Caco-2 (cell line): ENCODE results near the gene WDR46. TPM values are rescaled to one million over a fixed set of nuclear protein-coding genes. Genes with fewer than 3 reads are reported as not detected.

Experiments
- BruUV-seq: library from RNA; stranded (reverse); fragments of 400-500 nt; replicated peaks from 2 replicates; lab custom pipeline; 2021; lab: Mats Ljungman, UMichigan
- CTCF ChIA-PET: fragments of 300-600 bp; sonication (Branson Sonifier 250); formaldehyde crosslinking; loops from one replicate; lab custom pipeline; 2022; ENCODE audit warnings: antibody characterized with exemption; lab: Charles Lee
- POLR2A ChIA-PET: fragments of 300-600 bp; sonication (Branson Sonifier 250); formaldehyde crosslinking; loops from one replicate; lab custom pipeline; 2022; ENCODE audit warnings: antibody characterized with exemption; lab: Charles Lee
- DNase-seq, 2 experiments: peaks; one replicate each; pipeline versions ENCODE4 v3.0.0 to v3.0.0-alpha.2; 2020 to 2022
- H3K27me3 ChIP-seq: replicated peaks from 2 replicates; pipeline ENCODE4 v1.6.0; 2011; ENCODE audit warnings: low read length; ENCODE audit not compliant: control insufficient read depth, insufficient read depth
- H3K36me3 ChIP-seq: 2 replicates; pipeline ENCODE4 v1.5.1; 2011; ENCODE audit warnings: low read length; ENCODE audit not compliant: control insufficient read depth, insufficient read depth
- H3K4me1 ChIP-seq: fragments of 250-450 bp; sonication (Bioruptor Pico); 2 replicates; pipeline ENCODE4 v1.5.1; 2020; ENCODE audit warnings: mild to moderate bottlenecking
- H3K4me3 ChIP-seq: 2 replicates; pipeline ENCODE4 v1.5.1; 2011; ENCODE audit warnings: low read depth, mild to moderate bottlenecking, control low read depth, low read length
- H3K9me3 ChIP-seq: fragments of 250-450 bp; sonication (Bioruptor Pico); 2 replicates; pipeline ENCODE4 v1.5.1; 2020; ENCODE audit warnings: mild to moderate bottlenecking, moderate library complexity
- H3K27ac Mint-ChIP-seq: one replicate; pipeline ENCODE4 v1.8.0; 2022; ENCODE audit warnings: mixed read lengths; ENCODE audit not compliant: unreplicated experiment
- H3K27me3 Mint-ChIP-seq: one replicate; pipeline ENCODE4 v1.8.0; 2022; ENCODE audit warnings: mixed read lengths; ENCODE audit not compliant: insufficient read depth, unreplicated experiment
- H3K36me3 Mint-ChIP-seq: one replicate; pipeline ENCODE4 v1.8.0; 2022; ENCODE audit warnings: mild to moderate bottlenecking, mixed read lengths; ENCODE audit not compliant: insufficient read depth, unreplicated experiment
- H3K4me1 Mint-ChIP-seq: one replicate; pipeline ENCODE4 v1.8.0; 2022; ENCODE audit warnings: low read depth, mixed read lengths; ENCODE audit not compliant: unreplicated experiment
- H3K4me3 Mint-ChIP-seq: one replicate; pipeline ENCODE4 v1.8.0; 2022; ENCODE audit warnings: mild to moderate bottlenecking, moderate library complexity, mixed read lengths; ENCODE audit not compliant: unreplicated experiment
- H3K9me3 Mint-ChIP-seq: one replicate; pipeline ENCODE4 v1.8.0; 2022; ENCODE audit warnings: mixed read lengths; ENCODE audit not compliant: unreplicated experiment
- CTCF ChIP-seq, 2 experiments: fragments of 200-600 bp in 1 of 2; IDR thresholded peaks; 1 replicate in 1 of 2; 2 replicates in 1 of 2; pipeline versions ENCODE4 v1.5.1 to v1.8.0; 2011 to 2022; ENCODE audit warnings: antibody characterized with exemption in 1 of 2, control low read depth in 1 of 2, inconsistent platforms in 1 of 2, low read depth in 1 of 2, low read length in 1 of 2, mild to moderate bottlenecking in 1 of 2, moderate library complexity in 1 of 2; ENCODE audit not compliant: insufficient read depth in 1 of 2, severe bottlenecking in 1 of 2, unreplicated experiment in 1 of 2
- intact Hi-C: fragments of 100-400 bp; cut with micrococcal nuclease; formaldehyde crosslinking; loops from one replicate; pipeline ENCODE4 v1.10.0; 2022; ENCODE audit not compliant: unreplicated experiment
- total RNA-seq: library from RNA; stranded (reverse); gene quantifications from 2 replicates; pipeline ENCODE4 v1.2.3, GENCODE V29; 2022

WDR46 gene
- total RNA-seq, 1 experiment from 2014 or later: 58.2 TPM

- Mint-ChIP-seq H3K4me3 (peak overlapping the region; percentile 85), H3K27ac (peak overlapping the region; percentile 75), H3K27me3 (no peaks in the 10 kb centered on the region), H3K9me3 (no peaks in the 10 kb centered on the region), H3K36me3 (peaks cover 27% of the 10 kb centered on the region), H3K4me1 (peaks cover 10% of the 10 kb centered on the region)
- no peaks in the 10 kb centered on the region for H3K27me3 ChIP-seq
- BruUV-seq: no TSS peak
- H3K4me3 ChIP-seq: peak overlapping the region; percentile 49
- ChIA-PET POLR2A (interaction anchor here (0.5 to 2.7 kb wide), 5 partner anchors 22 to 277 kb away, joined by 3 to 18 read pairs (median 11); partner anchors contain the start of genes PFDN6, RING1, RPS18 and VPS52), CTCF (interaction anchor here (0.6 to 2.1 kb wide), 14 partner anchors 13 to 1090 kb away, joined by 3 to 15 read pairs (median 4); partner anchors contain the start of genes HSD17B8, RING1, RPS18 and VPS52)
- no peaks in the 10 kb centered on the region; the same call in 1 of the 2 replicates for H3K36me3 ChIP-seq
- intact Hi-C loops: loop anchor here (1.0 to 2.0 kb wide), 6 partner anchors 22 to 355 kb away; partner anchors contain the start of gene VPS52
- peaks cover 5% of the 10 kb centered on the region; the same call in 1 of the 2 replicates for H3K4me1 ChIP-seq
- peak; percentile 96 to 98 for DNase-seq
- H3K9me3 ChIP-seq: no peaks in the 10 kb centered on the region
- TF ChIP-seq CTCF (IDR thresholded peaks at IDR 0.05; ENCODE audit: insufficient read depth in 1 of 2, low read depth in 1 of 2, low read length in 1 of 2, severe bottlenecking in 1 of 2, unreplicated experiment in 1 of 2): peak in 1 of 2 experiments; percentile 3
Measured at GRCh38 chr6:33248932-33249731, 39.9 kb downstream of the WDR46 start.

GRCh38 chr6:33248643-33248931 is 40.5 kb downstream of the WDR46 start:
- H3K4me3 Mint-ChIP-seq: peak overlapping the region; percentile 85
- TF ChIP-seq CTCF (IDR thresholded peaks at IDR 0.05; ENCODE audit: insufficient read depth in 1 of 2, low read depth in 1 of 2, low read length in 1 of 2, severe bottlenecking in 1 of 2, unreplicated experiment in 1 of 2): no peak
- no peaks in the 10 kb centered on the region for H3K27me3 Mint-ChIP-seq
- Histone ChIP-seq H3K27me3 (no peaks in the 10 kb centered on the region), H3K36me3 (no peaks in the 10 kb centered on the region; the same call in 1 of the 2 replicates), H3K9me3 (no peaks in the 10 kb centered on the region), H3K4me3 (peak overlapping the region; percentile 35), H3K4me1 (peaks cover 5% of the 10 kb centered on the region; the same call in 1 of the 2 replicates)
- H3K9me3 Mint-ChIP-seq: no peaks in the 10 kb centered on the region
- H3K36me3 Mint-ChIP-seq: peaks cover 27% of the 10 kb centered on the region
- no peak for DNase-seq
- CTCF ChIA-PET: interaction anchor here (0.7 to 2.1 kb wide), 12 partner anchors 12 to 538 kb away, joined by 3 to 15 read pairs (median 5); partner anchors contain the start of genes HSD17B8 and RING1
- intact Hi-C loops: loop anchor here (1.0 to 2.0 kb wide), 4 partner anchors 43 to 234 kb away; no protein-coding TSS in a partner anchor
- peaks cover 10% of the 10 kb centered on the region for H3K4me1 Mint-ChIP-seq
- peak overlapping the region; percentile 75 for H3K27ac Mint-ChIP-seq
- BruUV-seq: TSS peak; percentile 48
- POLR2A ChIA-PET: interaction anchor here (1.0 to 2.7 kb wide), 2 partner anchors 41 to 277 kb away, joined by 3 to 16 read pairs; partner anchors contain the start of gene RING1
